RWPE1 (cell line): ENCODE measurements around the gene CEMIP2.

Experiments used
- CTCF ChIA-PET: fragments of 350-600 bp; sonication (Branson Sonifier 250); formaldehyde crosslinking; extraction: SDS; loops from one replicate; lab custom pipeline; 2021; lab: Yijun Ruan, JAX
- POLR2A ChIA-PET: fragments of 400-600 bp; formaldehyde crosslinking; extraction: SDS; loops from one replicate; lab custom pipeline; 2020; ENCODE audit warnings: antibody characterized with exemption; ENCODE audit not compliant: low non-redundant PET; lab: Yijun Ruan, JAX
- DNase-seq: peaks from one replicate; pipeline ENCODE4 v3.0.0; 2012; ENCODE audit warnings: low spot score
- H3K27ac ChIP-seq: fragments of 450-650 bp; 2 replicates; pipeline ENCODE4 v1.5.1; 2017
- TF ChIP-seq, protein P1 (sequence below): fragments of 450-650 bp; conservative IDR thresholded peaks from 2 replicates; pipeline ENCODE4 v1.5.1; 2017; ENCODE audit warnings: low read depth, mild to moderate bottlenecking

CEMIP2 gene

DNA sequence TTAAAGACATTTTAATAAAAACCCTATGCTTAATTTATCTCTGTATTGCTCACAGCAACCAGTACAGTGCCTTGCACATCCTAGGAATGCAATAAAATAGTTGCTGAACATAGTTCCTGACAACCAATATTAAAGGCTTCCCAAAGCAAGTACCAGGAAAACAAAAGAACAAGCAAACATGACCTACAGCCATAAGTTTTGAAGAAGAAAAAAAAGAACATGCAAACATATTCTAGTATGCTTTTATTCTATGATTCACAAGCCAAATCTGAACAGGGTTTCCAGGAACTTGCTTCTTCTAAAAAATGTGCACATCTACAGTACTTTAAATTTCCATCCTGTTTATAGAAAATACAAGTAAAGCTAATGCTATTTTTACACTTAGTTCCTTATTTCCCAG, 4.5 kb downstream of the CEMIP2 start:
- no peak for DNase-seq
- ChIA-PET CTCF (no interaction called here), POLR2A (no interaction called here)
- no peak overlapping the region for H3K27ac ChIP-seq
- TF ChIP-seq, protein P1, sequence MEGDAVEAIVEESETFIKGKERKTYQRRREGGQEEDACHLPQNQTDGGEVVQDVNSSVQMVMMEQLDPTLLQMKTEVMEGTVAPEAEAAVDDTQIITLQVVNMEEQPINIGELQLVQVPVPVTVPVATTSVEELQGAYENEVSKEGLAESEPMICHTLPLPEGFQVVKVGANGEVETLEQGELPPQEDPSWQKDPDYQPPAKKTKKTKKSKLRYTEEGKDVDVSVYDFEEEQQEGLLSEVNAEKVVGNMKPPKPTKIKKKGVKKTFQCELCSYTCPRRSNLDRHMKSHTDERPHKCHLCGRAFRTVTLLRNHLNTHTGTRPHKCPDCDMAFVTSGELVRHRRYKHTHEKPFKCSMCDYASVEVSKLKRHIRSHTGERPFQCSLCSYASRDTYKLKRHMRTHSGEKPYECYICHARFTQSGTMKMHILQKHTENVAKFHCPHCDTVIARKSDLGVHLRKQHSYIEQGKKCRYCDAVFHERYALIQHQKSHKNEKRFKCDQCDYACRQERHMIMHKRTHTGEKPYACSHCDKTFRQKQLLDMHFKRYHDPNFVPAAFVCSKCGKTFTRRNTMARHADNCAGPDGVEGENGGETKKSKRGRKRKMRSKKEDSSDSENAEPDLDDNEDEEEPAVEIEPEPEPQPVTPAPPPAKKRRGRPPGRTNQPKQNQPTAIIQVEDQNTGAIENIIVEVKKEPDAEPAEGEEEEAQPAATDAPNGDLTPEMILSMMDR, result no peak

- ChIA-PET CTCF (interaction anchor here (0.6 kb wide), 2 partner anchors 118 to 1703 kb away, joined by 4 to 5 read pairs; no protein-coding TSS in a partner anchor), POLR2A (no interaction called here)
- H3K27ac ChIP-seq, result peak overlapping the region; percentile 52; the same call in 1 of the 2 replicates
- DNase-seq, result no peak
- TF ChIP-seq, protein P1, result no peak
Measured at GRCh38 chr9:71762900-71763653, 5.2 kb downstream of the CEMIP2 start.

DNA sequence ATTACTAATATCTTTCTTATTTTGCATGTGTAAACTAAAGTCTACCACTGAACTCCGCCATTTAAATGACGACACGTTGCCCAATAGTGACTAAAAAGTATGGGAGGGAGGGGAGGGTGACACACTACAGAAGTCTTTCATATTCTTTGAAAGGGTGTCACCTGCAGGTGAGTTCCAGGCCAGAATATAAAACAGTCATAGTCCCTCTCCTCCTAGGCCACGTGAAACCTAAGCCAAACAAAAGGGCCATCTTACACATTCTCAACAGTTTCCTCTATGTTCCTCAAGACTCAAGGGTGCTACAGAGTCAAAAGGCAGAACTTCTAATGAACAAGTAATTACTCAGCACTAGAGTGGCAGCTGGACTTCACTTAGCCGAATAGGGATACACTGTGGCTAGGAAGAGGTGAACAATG, 6.4 kb downstream of the CEMIP2 start:
- CTCF ChIA-PET, result interaction anchor here (0.9 kb wide), 1 partner anchor 78 kb away, joined by 4 read pairs; no protein-coding TSS in a partner anchor
- H3K27ac ChIP-seq, result no peak overlapping the region
- POLR2A ChIA-PET, result interaction anchor here (0.6 kb wide), 1 partner anchor 1060 kb away, joined by 4 read pairs; no protein-coding TSS in a partner anchor
- no peak for DNase-seq
- TF ChIP-seq, protein P1, result no peak

DNA sequence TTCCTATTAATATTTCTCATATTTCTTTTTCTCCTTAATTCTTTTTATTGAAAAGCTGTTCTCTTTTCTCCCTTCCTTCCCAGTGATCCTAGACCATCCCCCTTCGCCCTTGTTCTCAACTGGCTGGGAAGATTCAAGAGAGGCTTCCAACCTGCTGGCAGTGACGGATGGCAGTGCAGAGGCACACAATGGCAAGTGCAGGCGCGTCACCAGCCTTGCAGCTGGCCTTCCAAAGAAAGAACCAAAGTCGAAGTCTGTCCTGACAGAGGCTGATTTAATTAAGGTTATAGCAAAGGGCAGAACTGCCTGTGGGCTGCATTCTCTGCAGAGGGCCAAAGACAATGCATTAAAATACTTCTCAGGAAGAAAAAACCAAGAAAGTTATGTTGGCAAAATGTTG, 7.4 kb downstream of the CEMIP2 start:
- TF ChIP-seq, protein P1, result no peak
- H3K27ac ChIP-seq, result peak overlapping the region; percentile 51
- ChIA-PET POLR2A (no interaction called here), CTCF (interaction anchor here (0.6 to 0.8 kb wide), 2 partner anchors 92 to 872 kb away, joined by 3 to 4 read pairs; no protein-coding TSS in a partner anchor)
- DNase-seq, result no peak

GRCh38 chr9:71758785-71759184, 9.5 kb downstream of the CEMIP2 start:
- TF ChIP-seq, protein P1, result no peak
- ChIA-PET POLR2A (no interaction called here), CTCF (interaction anchor here (0.8 kb wide), 1 partner anchor 11 kb away, joined by 3 read pairs; no protein-coding TSS in a partner anchor)
- H3K27ac ChIP-seq, result no peak overlapping the region
- DNase-seq, result peak; percentile 68

GRCh38 chr9:71758277-71758676, 10.0 kb downstream of the CEMIP2 start:
- DNase-seq, result no peak
- POLR2A ChIA-PET, result no interaction called here
- TF ChIP-seq, protein P1, result no peak
- H3K27ac ChIP-seq, result no peak overlapping the region
- CTCF ChIA-PET, result interaction anchor here (0.8 kb wide), 1 partner anchor 11 kb away, joined by 3 read pairs; no protein-coding TSS in a partner anchor
